Prostate gland (tissue), 2 donors: ENCODE results near the gene ADAT3. TPM values are rescaled to one million over a fixed set of nuclear protein-coding genes. Genes with fewer than 3 reads are reported as not detected.

Experiments
- DNase-seq: peaks from one replicate; pipeline ENCODE4 v3.0.0-alpha.2; 2019; ENCODE audit warnings: low spot score
- H3K27ac ChIP-seq, 2 donors: fragments of 200-600 bp; sonication (generic); 2 replicates each; pipeline ENCODE4 v1.5.1; 2017 to 2019
- H3K27me3 ChIP-seq: fragments of 200-600 bp; sonication (generic); replicated peaks from 2 replicates; pipeline ENCODE4 v1.5.1; 2019; ENCODE audit not compliant: insufficient read depth
- H3K36me3 ChIP-seq, 2 donors: fragments of 200-600 bp; sonication (generic); 1 replicate in 1 of 2; 2 replicates in 1 of 2; pipeline versions ENCODE4 v1.5.1 to v1.8.1; 2017 to 2019
- H3K4me1 ChIP-seq: fragments of 200-600 bp; sonication (generic); replicated peaks from 2 replicates; pipeline ENCODE4 v1.5.1; 2019
- H3K4me3 ChIP-seq, 2 donors: fragments of 200-600 bp; sonication (generic); 2 replicates each; pipeline ENCODE4 v1.5.1; 2017 to 2019
- H3K9me3 ChIP-seq: fragments of 200-600 bp; sonication (generic); 2 replicates; pipeline ENCODE4 v1.5.1; 2017
- POLR2A ChIP-seq: fragments of 450-650 bp; IDR thresholded peaks from one replicate; pipeline ENCODE4 v1.6.1; 2016; ENCODE audit warnings: antibody characterized with exemption, mild to moderate bottlenecking
- POLR2AphosphoS5 ChIP-seq: sonication (generic); formaldehyde crosslinking; IDR thresholded peaks from one replicate; pipeline ENCODE4 v1.6.1; 2017; ENCODE audit warnings: antibody characterized with exemption
- WGBS: methylation state at CpG from one replicate; pipeline ENCODE4 v1.1.5; 2018; 5-methylcytosine and 5-hydroxymethylcytosine counted together
- intact Hi-C: fragments of 100-400 bp; cut with DNase I; formaldehyde crosslinking; loops from one replicate; pipeline ENCODE4 v1.14.2; 2022
- total RNA-seq, 2 donors: library from RNA; depleted of rRNA; stranded (reverse); fragments of >200 nt; gene quantifications; one replicate each; pipeline ENCODE4 v1.1.0, GENCODE V29; 2016
- TF ChIP-seq, protein P1 (sequence below), 4 experiments: fragments of 200-600 bp in 2 of 4; fragments of 450-650 bp in 2 of 4; sonication (generic) in 2 of 4; IDR thresholded peaks; 1 replicate in 3 of 4; 2 replicates in 1 of 4; pipeline ENCODE4 v1.5.1; 2016 to 2019; ENCODE audit warnings: antibody characterized with exemption in 4 of 4, mild to moderate bottlenecking in 2 of 4, moderate library complexity in 2 of 4

The ADAT3 gene
- total RNA-seq, 2 donors from 2014 or later, result 17.3 to 25.1 TPM

DNA sequence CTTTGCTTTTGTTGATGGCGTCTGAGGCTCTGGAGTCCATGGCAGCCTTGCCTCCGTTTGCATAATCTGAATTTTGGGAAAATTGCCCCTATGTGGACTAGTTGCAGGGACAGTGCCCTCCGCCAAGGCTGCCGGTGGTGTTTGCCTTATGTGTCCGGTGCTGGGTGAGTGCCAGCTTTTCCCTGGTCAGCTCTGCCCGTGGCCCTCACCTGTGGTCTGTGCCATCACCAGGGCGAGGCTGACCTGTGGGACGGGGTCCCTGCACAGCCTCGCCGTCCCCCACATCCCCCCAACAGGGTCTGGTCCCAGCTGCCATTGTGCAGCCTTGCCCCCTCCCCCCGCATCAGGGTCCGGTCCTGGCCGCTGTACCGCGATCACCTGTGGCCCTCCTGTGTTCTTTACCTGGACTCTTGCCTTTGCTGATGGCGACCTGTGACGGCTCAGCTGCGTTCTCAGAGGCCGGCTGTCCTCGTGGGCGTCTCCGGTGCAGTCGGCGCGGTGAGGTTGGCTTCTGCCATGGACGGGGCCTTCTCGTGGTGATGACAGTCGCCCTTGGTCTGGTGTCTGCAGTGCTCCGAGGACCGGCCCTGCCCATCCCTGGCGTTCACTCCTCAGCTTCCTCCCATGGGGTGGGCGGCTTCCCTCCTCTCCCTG, 48.4 kb downstream of the ADAT3 start:
- H3K36me3 ChIP-seq, result no peaks in the 10 kb centered on the region
- no peaks in the 10 kb centered on the region for H3K27me3 ChIP-seq
- TF ChIP-seq, protein P1, sequence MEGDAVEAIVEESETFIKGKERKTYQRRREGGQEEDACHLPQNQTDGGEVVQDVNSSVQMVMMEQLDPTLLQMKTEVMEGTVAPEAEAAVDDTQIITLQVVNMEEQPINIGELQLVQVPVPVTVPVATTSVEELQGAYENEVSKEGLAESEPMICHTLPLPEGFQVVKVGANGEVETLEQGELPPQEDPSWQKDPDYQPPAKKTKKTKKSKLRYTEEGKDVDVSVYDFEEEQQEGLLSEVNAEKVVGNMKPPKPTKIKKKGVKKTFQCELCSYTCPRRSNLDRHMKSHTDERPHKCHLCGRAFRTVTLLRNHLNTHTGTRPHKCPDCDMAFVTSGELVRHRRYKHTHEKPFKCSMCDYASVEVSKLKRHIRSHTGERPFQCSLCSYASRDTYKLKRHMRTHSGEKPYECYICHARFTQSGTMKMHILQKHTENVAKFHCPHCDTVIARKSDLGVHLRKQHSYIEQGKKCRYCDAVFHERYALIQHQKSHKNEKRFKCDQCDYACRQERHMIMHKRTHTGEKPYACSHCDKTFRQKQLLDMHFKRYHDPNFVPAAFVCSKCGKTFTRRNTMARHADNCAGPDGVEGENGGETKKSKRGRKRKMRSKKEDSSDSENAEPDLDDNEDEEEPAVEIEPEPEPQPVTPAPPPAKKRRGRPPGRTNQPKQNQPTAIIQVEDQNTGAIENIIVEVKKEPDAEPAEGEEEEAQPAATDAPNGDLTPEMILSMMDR (IDR thresholded peaks at IDR 0.05), result no peak
- no peak for TF ChIP-seq POLR2A
- TF ChIP-seq POLR2AphosphoS5, result no peak
- H3K27ac ChIP-seq, result no peak overlapping the region
- H3K9me3 ChIP-seq, result no peaks in the 10 kb centered on the region
- H3K4me1 ChIP-seq, result no peaks in the 10 kb centered on the region
- no peak overlapping the region for H3K4me3 ChIP-seq
- intact Hi-C loops, result no loop called here
- no peak for DNase-seq
- 86% methylated on average over 22 of the region's 32 CpGs for WGBS

DNA sequence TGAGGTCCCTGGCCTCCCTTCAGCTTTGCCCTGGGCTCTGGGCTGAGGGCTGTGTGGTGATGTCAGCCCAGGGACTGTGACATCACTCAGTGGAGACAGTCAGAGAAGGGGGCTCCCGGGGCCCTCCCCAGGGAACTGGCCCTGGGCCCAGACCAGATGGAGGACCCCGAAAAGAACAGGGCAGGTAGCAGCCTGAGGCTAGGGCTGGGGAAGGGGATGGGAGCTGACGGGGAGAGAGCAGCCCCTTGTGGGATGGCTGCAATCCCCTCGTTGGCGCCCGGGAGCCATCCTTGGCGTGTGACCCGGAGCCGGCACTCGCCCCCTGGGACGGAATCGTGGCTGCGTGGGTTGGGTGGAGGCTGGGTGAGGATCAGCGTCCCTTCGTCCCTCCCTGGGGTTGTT, 49.3 kb downstream of the ADAT3 start:
- no peak for DNase-seq
- intact Hi-C loops, result no loop called here

DNA sequence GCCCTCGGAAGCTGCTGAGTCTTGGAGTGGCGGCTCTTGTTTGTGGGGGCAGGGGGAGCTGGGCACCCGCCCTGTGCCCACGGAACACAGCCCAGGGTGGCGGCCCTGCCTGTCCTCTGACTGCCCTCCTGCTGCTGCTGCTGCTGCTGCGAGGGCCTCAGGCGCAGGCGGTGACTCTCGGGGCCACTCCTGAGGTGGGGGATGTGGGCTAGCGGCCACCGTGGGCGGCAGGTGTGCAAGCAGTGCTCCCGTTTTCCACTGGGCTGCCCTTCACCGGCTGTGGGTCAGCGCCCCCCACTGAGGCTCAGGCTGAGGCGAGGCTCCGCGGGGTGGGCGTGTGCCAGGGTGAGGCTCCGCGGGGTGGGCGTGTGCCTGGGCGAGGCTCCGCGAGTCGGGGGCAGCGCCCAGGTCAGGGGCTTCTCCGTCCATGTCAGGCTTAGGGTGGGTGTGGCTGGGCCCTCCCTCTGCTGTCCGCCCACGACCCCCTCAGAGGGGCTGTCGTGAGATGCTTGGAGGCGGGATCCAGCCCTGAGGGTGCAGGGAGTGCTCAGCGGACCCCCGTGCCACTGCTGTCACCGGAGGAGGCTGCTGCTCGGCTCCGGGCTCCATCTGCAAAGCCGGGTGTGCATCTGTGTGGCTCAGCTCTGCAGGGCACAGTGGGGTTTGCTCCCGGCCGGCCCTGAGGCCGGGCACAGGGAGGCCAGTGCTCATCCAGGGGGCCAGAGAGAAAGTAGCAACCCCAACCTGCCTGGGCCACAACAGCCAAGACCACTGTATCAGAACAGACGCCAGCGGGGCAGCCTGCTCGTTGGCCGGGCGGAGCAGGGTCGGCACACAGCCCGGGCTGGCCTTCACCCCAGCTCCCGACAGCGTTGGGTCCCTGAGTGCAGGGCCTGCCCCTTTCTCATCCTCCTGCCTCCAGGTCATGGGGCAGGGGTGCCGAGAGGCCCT, 50.2 kb downstream of the ADAT3 start:
- intact Hi-C loops, result no loop called here
- no peak for DNase-seq
- Histone ChIP-seq H3K9me3 (no peaks in the 10 kb centered on the region), H3K27ac (no peak overlapping the region), H3K27me3 (no peaks in the 10 kb centered on the region), H3K4me1 (no peaks in the 10 kb centered on the region), H3K36me3 (no peaks in the 10 kb centered on the region), H3K4me3 (no peak overlapping the region)
- 79% methylated on average over 47 of the region's 51 CpGs for WGBS
- TF ChIP-seq POLR2AphosphoS5 (no peak), POLR2A (no peak)
- TF ChIP-seq, protein P1 (IDR thresholded peaks at IDR 0.05), result no peak

More for the DNA sequence above, 49.3 kb downstream of the ADAT3 start:
- no peaks in the 10 kb centered on the region for H3K9me3 ChIP-seq
- no peaks in the 10 kb centered on the region for H3K4me1 ChIP-seq
- no peak overlapping the region for H3K27ac ChIP-seq
- no peaks in the 10 kb centered on the region for H3K36me3 ChIP-seq
- 94% methylated on average over 15 of the region's 15 CpGs for WGBS
- TF ChIP-seq POLR2A (no peak), POLR2AphosphoS5 (no peak)
- TF ChIP-seq, protein P1 (IDR thresholded peaks at IDR 0.05), result no peak
- H3K27me3 ChIP-seq, result no peaks in the 10 kb centered on the region
- H3K4me3 ChIP-seq, result no peak overlapping the region

DNA sequence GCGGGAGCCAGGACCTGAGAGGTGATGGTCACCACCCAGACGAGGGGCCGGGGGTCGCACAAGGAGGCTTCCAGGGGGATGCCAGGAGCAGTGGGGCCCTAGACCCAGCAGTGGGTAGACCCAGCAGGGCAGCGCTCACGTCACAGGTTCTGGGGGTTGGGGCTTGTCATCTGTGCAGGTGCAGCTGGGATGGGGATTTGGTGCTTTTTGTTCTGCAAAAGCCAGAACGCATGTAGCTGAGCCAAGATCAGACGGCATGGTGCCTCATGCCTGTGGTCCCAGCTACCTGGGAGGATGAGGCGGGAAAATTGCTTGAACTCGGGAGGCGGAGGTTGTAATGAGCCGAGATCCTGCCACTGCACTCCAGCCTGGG, 50.9 kb downstream of the ADAT3 start:
- Histone ChIP-seq H3K27ac (no peak overlapping the region), H3K4me3 (no peak overlapping the region), H3K9me3 (no peaks in the 10 kb centered on the region), H3K36me3 (no peaks in the 10 kb centered on the region), H3K4me1 (no peaks in the 10 kb centered on the region), H3K27me3 (no peaks in the 10 kb centered on the region)
- 90% methylated on average over 10 of the region's 12 CpGs for WGBS
- DNase-seq, result no peak
- TF ChIP-seq, protein P1 (IDR thresholded peaks at IDR 0.05), result no peak
- TF ChIP-seq POLR2AphosphoS5, result no peak
- no peak for TF ChIP-seq POLR2A
- intact Hi-C loops, result no loop called here
